ENCODE results near the gene NINJ2. TPM values are rescaled to one million over a fixed set of nuclear protein-coding genes. Genes with fewer than 3 reads are reported as not detected.
"Not testable (repeated sequence)": the region's sequence is repeated elsewhere in the genome, so short reads cannot be mapped to it uniquely, and the experiment has no call there.

Gene NINJ2
- not detected for polyA plus RNA-seq (2013, experiment 1 of 2)
- polyA plus RNA-seq (2013, experiment 2 of 2), result not detected

DNA sequence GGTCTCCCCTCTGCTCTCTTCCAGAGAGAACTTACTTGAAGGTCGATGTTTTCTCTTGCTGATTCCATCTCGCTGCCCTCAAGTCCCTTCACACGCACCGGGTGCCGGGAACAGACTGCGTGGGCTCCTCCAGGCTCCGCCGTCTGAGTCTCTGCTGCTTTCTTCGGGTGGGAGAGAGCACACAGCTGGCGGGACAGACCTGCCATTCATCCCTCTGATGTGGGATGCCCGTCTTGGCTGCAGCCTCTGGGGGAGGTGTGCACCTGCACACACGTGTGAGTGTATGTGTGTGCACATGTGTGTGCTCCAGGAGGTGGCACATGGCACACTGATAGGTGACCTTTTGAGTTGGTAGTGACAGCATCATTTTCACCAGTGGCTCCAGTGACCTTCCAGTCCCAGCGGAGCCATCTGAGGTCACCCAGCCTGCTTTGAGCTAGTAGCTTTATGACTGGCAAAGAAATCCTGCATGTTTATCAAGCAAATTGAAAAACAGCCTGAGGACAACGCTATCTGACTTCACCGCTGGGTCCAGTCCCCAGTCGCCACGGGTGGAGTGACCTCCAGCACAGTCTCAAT lies at the start of gene NINJ2:
NINJ2 (minus strand) TSS at position 153 of the 579 bp plus-strand sequence; CDS start at position 68, 85 bp downstream.
- WGBS, 2 experiments (ENCODE audit: insufficient coverage in 2 of 2), result 87% methylated on average over 13 to 17 of the region's 17 CpGs
- Histone ChIP-seq H3K4me3 (ENCODE audit: extremely low read depth, insufficient read depth, low read length, poor library complexity, severe bottlenecking) (no peak within 1 kb of the TSS), H3K4me1 (ENCODE audit: control insufficient read depth, insufficient read depth, low read length, poor library complexity, severe bottlenecking) (peaks cover 4% of the 10 kb centered on the region), H3K27ac (ENCODE audit: low read depth, low read length, severe bottlenecking) (no peak within 1 kb of the TSS), H3K36me3 (ENCODE audit: control insufficient read depth, insufficient read depth, low read length) (no peaks in the 10 kb centered on the region), H3K9me3 (ENCODE audit: control insufficient read depth, low read length) (no peaks in the 10 kb centered on the region)

DNA sequence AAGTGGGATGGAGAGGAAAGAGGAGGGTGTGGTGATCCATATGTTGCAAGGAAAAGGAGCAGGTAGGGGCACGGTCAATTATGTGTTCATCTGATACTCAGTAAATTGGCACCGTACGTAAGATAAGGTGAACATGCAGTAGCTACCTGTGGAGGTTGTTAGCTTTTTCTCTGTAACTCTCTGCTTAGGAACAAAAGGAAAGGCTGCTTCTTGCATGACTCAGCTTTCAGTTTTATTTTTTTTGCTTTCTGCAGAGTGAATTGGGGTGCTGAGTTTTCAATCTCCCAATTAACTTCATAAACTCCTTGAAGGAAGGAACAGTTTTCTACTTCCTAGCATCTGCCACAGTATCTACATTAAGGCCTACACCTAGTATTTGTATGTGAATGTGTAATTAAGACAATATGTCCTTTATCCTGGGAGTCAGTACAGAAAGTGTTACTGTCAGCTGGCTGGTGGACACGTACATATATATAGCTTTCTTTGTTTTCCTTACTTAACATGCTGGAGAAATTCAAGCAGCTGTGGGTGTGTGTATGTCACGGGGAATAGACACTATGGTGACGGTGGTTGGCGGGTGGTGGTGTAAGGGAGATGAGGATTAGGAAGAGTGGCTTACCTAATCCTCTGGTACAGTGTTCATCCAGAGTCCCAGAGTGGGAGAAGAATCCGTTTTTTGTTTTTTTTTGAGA lies 49.1 kb upstream of the NINJ2 start:
- H3K27ac ChIP-seq (ENCODE audit: low read depth, low read length, severe bottlenecking), result no peak overlapping the region
- 81 to 83% methylated on average over 3 to 7 of the region's 8 CpGs for WGBS, 2 experiments (ENCODE audit: insufficient coverage in 2 of 2)
- no peaks in the 10 kb centered on the region for H3K36me3 ChIP-seq (ENCODE audit: control insufficient read depth, insufficient read depth, low read length)
- peaks cover 3% of the 10 kb centered on the region for H3K4me1 ChIP-seq (ENCODE audit: control insufficient read depth, insufficient read depth, low read length, poor library complexity, severe bottlenecking)
- H3K9me3 ChIP-seq (ENCODE audit: control insufficient read depth, low read length), result no peaks in the 10 kb centered on the region
- H3K4me3 ChIP-seq (ENCODE audit: extremely low read depth, insufficient read depth, low read length, poor library complexity, severe bottlenecking), result no peak overlapping the region

- peaks cover 3% of the 10 kb centered on the region for H3K4me1 ChIP-seq (ENCODE audit: control insufficient read depth, insufficient read depth, low read length, poor library complexity, severe bottlenecking)
- H3K36me3 ChIP-seq (ENCODE audit: control insufficient read depth, insufficient read depth, low read length), result no peaks in the 10 kb centered on the region
- no peak overlapping the region for H3K27ac ChIP-seq (ENCODE audit: low read depth, low read length, severe bottlenecking)
- H3K9me3 ChIP-seq (ENCODE audit: control insufficient read depth, low read length), result no peaks in the 10 kb centered on the region
- WGBS, 2 experiments (ENCODE audit: insufficient coverage in 2 of 2), result 84 to 92% methylated on average over 2 to 3 of the region's 7 CpGs
- H3K4me3 ChIP-seq (ENCODE audit: extremely low read depth, insufficient read depth, low read length, poor library complexity, severe bottlenecking), result no peak overlapping the region
Measured at GRCh38 chr12:709455-710020, 46.3 kb upstream of the NINJ2 start.

DNA sequence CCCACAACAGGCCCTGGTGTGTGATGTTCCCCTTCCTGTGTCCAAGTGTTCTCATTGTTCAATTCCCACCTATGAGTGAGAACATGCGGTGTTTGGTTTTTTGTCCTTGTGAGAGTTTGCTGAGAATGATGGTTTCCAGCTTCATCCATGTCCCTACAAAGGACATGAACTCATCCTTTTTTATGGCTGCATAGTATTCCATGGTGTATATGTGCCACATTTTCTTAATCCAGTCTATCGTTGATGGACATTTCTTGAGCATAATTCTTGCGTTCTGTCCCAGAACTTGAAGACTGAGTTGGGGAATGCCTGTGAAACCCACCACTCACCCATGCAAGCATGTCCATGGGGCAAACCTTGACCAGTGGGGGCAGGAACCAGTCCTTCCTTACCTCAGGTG lies 44.8 kb upstream of the NINJ2 start:
- 72 to 76% methylated on average over 2 of the region's 3 CpGs for WGBS, 2 experiments (ENCODE audit: insufficient coverage in 2 of 2)
- not testable (repeated sequence) for H3K4me1 ChIP-seq (ENCODE audit: control insufficient read depth, insufficient read depth, low read length, poor library complexity, severe bottlenecking); H3K4me3 ChIP-seq (ENCODE audit: extremely low read depth, insufficient read depth, low read length, poor library complexity, severe bottlenecking)

GRCh38 chr12:704516-705242 lies 41.4 kb upstream of the NINJ2 start:
- Histone ChIP-seq H3K4me3 (ENCODE audit: extremely low read depth, insufficient read depth, low read length, poor library complexity, severe bottlenecking) (no peak overlapping the region), H3K27ac (ENCODE audit: low read depth, low read length, severe bottlenecking) (no peak overlapping the region), H3K4me1 (ENCODE audit: control insufficient read depth, insufficient read depth, low read length, poor library complexity, severe bottlenecking) (no peaks in the 10 kb centered on the region), H3K9me3 (ENCODE audit: control insufficient read depth, low read length) (no peaks in the 10 kb centered on the region), H3K36me3 (ENCODE audit: control insufficient read depth, insufficient read depth, low read length) (no peaks in the 10 kb centered on the region)
- WGBS, 2 experiments (ENCODE audit: insufficient coverage in 2 of 2), result 89 to 100% methylated on average over 4 to 5 of the region's 5 CpGs

More for the DNA sequence above, 44.8 kb upstream of the NINJ2 start:
- H3K9me3 ChIP-seq (ENCODE audit: control insufficient read depth, low read length); H3K27ac ChIP-seq (ENCODE audit: low read depth, low read length, severe bottlenecking); H3K36me3 ChIP-seq (ENCODE audit: control insufficient read depth, insufficient read depth, low read length): not testable (repeated sequence)

- peaks cover 14% of the 10 kb centered on the region for H3K9me3 ChIP-seq (ENCODE audit: control insufficient read depth, low read length)
- no peaks in the 10 kb centered on the region for H3K4me1 ChIP-seq (ENCODE audit: control insufficient read depth, insufficient read depth, low read length, poor library complexity, severe bottlenecking)
- no peak overlapping the region for H3K27ac ChIP-seq (ENCODE audit: low read depth, low read length, severe bottlenecking)
- no peaks in the 10 kb centered on the region for H3K36me3 ChIP-seq (ENCODE audit: control insufficient read depth, insufficient read depth, low read length)
- 84 to 88% methylated on average over 6 of the region's 11 CpGs for WGBS, 2 experiments (ENCODE audit: insufficient coverage in 2 of 2)
- H3K4me3 ChIP-seq (ENCODE audit: extremely low read depth, insufficient read depth, low read length, poor library complexity, severe bottlenecking), result no peak overlapping the region
Measured at GRCh38 chr12:701896-702539, 38.8 kb upstream of the NINJ2 start.

DNA sequence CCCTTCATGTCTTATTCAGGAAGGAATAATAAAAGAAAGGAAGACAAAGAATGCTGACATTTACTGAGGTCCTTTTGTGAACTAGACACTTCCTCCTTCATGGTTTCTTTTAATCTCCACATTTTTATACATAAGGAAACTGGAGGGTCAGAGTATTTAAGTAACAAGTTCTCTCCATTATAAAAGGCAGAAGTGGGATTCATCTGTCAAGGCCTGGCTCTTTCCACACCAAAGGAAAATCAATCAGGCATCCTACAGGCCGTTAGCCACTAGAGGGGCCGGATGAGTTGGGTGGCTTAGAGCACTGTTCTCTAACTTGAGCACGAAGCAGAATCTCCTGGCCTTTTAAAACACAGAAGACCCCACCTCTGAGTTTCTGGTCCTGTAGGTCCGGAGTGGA lies 36.8 kb upstream of the NINJ2 start:
- Histone ChIP-seq H3K4me3 (ENCODE audit: extremely low read depth, insufficient read depth, low read length, poor library complexity, severe bottlenecking) (no peak overlapping the region), H3K4me1 (ENCODE audit: control insufficient read depth, insufficient read depth, low read length, poor library complexity, severe bottlenecking) (no peaks in the 10 kb centered on the region), H3K27ac (ENCODE audit: low read depth, low read length, severe bottlenecking) (no peak overlapping the region), H3K9me3 (ENCODE audit: control insufficient read depth, low read length) (peaks cover 18% of the 10 kb centered on the region), H3K36me3 (ENCODE audit: control insufficient read depth, insufficient read depth, low read length) (no peaks in the 10 kb centered on the region)
- 71 to 89% methylated on average over 1 to 4 of the region's 4 CpGs for WGBS, 2 experiments (ENCODE audit: insufficient coverage in 2 of 2)

- 83 to 84% methylated on average over 2 to 3 of the region's 4 CpGs for WGBS, 2 experiments (ENCODE audit: insufficient coverage in 2 of 2)
- not testable (repeated sequence) for H3K4me3 ChIP-seq (ENCODE audit: extremely low read depth, insufficient read depth, low read length, poor library complexity, severe bottlenecking); H3K36me3 ChIP-seq (ENCODE audit: control insufficient read depth, insufficient read depth, low read length); H3K27ac ChIP-seq (ENCODE audit: low read depth, low read length, severe bottlenecking); H3K4me1 ChIP-seq (ENCODE audit: control insufficient read depth, insufficient read depth, low read length, poor library complexity, severe bottlenecking)
- peaks cover 18% of the 10 kb centered on the region for H3K9me3 ChIP-seq (ENCODE audit: control insufficient read depth, low read length)
Measured at GRCh38 chr12:698222-698621, 35.0 kb upstream of the NINJ2 start.

DNA sequence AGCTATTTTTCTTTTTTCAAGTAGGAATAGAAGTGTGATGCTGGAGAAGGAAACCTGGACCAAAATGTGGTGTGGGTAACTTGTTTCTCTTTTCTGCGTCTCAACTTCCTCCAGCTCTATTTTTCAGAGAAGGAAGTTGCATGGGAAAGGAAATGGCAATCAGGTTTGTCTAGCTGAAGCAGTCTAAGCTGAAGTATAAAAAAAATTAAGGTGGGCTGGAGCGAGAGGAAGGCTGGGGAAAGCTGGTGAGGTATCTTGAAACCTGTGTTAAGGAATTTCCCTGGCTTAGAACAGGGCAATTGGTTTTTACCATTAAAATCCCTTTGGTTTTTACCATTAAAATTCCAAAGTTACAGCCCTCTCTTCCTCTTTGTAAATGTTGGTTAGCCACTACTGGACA lies 34.2 kb upstream of the NINJ2 start:
- WGBS, 2 experiments (ENCODE audit: insufficient coverage in 2 of 2), result 100% methylated on average over 1 of the region's 2 CpGs; no CpG with 5 or more reads in 1 of the 2 experiments
- H3K27ac ChIP-seq (ENCODE audit: low read depth, low read length, severe bottlenecking), result no peak overlapping the region
- H3K9me3 ChIP-seq (ENCODE audit: control insufficient read depth, low read length), result peaks cover 18% of the 10 kb centered on the region
- no peaks in the 10 kb centered on the region for H3K4me1 ChIP-seq (ENCODE audit: control insufficient read depth, insufficient read depth, low read length, poor library complexity, severe bottlenecking)
- no peak overlapping the region for H3K4me3 ChIP-seq (ENCODE audit: extremely low read depth, insufficient read depth, low read length, poor library complexity, severe bottlenecking)
- no peaks in the 10 kb centered on the region for H3K36me3 ChIP-seq (ENCODE audit: control insufficient read depth, insufficient read depth, low read length)

DNA sequence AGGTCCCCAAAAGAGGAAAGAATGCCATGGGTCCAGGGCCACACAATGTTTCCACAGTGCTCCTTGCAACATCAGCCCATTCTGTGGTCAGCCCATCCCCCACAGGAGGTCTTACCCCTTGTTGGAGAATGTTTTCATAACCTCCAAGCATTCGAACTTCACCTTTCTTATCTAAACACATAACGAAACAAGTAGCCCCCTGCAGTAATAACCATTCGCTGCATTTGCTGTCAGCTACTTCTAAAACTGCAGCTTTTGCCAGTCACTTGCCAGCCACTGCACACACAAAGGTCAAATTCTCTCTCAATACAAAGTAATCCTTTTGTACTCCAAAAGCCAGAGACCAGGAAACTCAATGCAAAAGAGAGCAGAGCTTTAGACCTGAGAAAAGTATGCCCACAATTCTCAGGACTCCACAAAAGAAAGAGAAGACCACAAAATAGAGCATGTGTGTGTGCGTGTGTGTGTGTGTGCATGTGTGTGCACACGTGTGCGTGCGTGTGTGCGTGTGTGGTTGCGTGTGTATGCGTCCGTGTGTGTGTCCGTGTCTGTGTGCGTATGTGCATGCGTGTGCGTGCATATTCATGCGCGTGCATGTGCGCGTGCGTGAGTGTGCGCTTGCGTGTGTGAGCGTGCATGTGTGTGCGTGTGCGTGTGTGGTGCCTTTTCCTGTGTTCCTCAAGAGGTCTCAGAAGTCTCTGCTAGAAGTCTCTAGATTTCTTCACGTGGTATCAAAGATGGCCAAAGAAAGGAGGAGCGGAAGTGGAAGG lies 31.7 kb upstream of the NINJ2 start:
- Histone ChIP-seq H3K4me1 (ENCODE audit: control insufficient read depth, insufficient read depth, low read length, poor library complexity, severe bottlenecking) (no peaks in the 10 kb centered on the region), H3K4me3 (ENCODE audit: extremely low read depth, insufficient read depth, low read length, poor library complexity, severe bottlenecking) (no peak overlapping the region), H3K9me3 (ENCODE audit: control insufficient read depth, low read length) (peaks cover 18% of the 10 kb centered on the region), H3K36me3 (ENCODE audit: control insufficient read depth, insufficient read depth, low read length) (no peaks in the 10 kb centered on the region), H3K27ac (ENCODE audit: low read depth, low read length, severe bottlenecking) (no peak overlapping the region)
- WGBS, 2 experiments (ENCODE audit: insufficient coverage in 2 of 2), result 83 to 84% methylated on average over 26 to 27 of the region's 27 CpGs
